Subcutaneous adipose tissue (tissue), 4 donors: ENCODE measurements around the gene COMMD4. TPM values are rescaled to one million over a fixed set of nuclear protein-coding genes. Genes with fewer than 3 reads are reported as not detected.

ENCODE experiments used
- total RNA-seq, 4 donors: library from RNA; depleted of rRNA; stranded (reverse); fragments of >200 nt; gene quantifications; one replicate each; pipeline ENCODE4 v1.1.0, GENCODE V29; 2016
- TF ChIP-seq, protein P1 (sequence below): fragments of 450-650 bp; IDR thresholded peaks from one replicate; pipeline ENCODE4 v1.5.1; 2016; ENCODE audit warnings: low read depth, mild to moderate bottlenecking, control low read depth, antibody characterized with exemption, moderate library complexity

COMMD4 gene
- total RNA-seq, 4 donors from 2014 or later = 26.9 to 48.9 (median 44.0) TPM

DNA sequence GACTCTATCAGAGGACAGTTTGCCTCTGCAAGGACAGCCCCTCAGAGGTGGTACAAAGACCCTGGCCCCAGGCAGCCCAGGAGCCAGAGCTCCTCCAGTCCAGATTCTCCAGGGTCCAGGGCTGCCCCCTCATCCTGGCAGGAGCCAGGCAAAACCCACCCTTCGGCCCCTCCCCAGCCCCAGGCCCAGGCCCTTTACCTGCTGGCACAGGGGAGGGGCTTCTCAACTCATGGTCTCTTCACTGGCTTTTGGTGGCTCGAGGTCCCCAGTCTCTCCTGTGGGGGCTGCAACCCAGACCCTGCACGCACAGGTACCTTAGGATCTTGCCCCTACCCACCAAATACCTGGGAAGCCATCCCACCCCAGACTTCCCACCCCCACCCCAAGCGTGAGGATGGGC is 19.5 kb downstream of the COMMD4 start:
- TF ChIP-seq, protein P1, sequence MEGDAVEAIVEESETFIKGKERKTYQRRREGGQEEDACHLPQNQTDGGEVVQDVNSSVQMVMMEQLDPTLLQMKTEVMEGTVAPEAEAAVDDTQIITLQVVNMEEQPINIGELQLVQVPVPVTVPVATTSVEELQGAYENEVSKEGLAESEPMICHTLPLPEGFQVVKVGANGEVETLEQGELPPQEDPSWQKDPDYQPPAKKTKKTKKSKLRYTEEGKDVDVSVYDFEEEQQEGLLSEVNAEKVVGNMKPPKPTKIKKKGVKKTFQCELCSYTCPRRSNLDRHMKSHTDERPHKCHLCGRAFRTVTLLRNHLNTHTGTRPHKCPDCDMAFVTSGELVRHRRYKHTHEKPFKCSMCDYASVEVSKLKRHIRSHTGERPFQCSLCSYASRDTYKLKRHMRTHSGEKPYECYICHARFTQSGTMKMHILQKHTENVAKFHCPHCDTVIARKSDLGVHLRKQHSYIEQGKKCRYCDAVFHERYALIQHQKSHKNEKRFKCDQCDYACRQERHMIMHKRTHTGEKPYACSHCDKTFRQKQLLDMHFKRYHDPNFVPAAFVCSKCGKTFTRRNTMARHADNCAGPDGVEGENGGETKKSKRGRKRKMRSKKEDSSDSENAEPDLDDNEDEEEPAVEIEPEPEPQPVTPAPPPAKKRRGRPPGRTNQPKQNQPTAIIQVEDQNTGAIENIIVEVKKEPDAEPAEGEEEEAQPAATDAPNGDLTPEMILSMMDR = no peak

DNA sequence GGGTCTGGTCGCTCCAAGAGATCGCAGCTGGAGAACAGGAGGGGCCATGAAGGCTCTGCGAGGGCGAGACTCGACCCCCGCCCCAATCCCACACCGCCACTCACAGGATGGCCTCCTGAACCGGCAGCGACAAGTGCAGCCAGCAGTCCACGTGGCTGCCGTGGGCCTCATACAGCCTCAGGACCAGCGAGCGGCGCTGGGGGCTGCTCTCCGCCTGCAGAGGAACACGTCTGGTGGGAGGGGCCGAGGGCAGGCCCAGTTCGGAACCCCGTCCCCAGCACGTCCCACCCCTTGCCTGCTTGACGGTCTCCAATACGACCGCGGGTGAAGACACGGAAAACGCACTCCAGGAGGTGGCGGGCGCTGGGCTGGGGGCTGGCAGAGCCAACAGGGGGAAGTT is 20.1 kb downstream of the COMMD4 start:
- TF ChIP-seq, protein P1 = no peak

DNA sequence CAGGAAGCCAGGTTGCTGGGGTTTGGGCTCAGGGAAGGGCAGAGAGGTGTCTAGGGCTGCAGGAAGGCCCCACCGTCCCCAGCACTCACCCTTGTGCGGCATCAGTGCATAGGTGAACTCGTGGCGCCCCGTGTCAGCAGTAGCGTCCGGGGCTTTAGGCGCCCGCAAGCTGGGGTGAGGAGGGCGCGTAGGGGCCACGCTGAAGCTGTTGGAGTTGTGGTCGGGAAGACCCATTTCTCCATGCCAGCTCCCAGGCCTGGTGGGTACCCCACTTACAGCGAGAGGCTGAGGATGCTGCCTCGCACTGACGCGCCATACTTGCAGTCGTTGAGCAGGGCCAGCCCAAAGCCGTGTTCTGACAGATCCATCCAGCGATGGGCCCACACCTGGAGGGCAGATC is 20.7 kb downstream of the COMMD4 start:
- TF ChIP-seq, protein P1 = no peak

DNA sequence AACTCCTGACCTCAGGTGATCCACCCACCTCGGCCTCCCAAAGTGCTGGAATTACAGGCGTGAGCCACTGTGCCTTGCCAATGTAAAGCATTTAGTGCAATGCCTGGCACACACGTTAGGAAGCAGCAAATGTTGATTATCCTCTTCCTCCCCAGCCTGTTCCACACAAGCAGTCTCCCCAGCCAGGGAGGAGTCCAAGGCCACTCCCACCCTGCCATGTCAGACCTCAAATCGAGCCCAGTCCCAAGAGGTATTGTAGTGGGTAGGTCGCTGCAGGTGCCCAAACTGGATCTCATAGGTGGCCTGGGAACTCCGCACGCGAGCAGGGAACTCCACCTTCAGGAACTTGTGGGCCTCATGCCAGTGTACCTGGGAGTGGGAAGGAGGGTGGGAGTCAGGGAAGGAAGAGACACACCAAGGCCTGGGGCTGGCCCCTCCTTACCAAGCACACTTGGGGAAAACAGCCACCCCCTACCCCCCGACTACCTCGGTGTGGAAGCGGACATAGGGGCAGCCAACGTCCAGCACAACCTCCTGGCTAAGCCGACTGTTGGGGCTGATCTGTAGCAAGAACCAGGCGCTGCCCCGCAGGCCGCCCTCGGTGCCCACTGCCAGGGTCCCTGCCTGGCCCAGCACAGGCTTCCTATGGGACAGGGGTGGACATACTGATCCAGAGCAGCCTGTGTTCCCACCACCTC is 22.3 kb downstream of the COMMD4 start:
- TF ChIP-seq, protein P1 = no peak

DNA sequence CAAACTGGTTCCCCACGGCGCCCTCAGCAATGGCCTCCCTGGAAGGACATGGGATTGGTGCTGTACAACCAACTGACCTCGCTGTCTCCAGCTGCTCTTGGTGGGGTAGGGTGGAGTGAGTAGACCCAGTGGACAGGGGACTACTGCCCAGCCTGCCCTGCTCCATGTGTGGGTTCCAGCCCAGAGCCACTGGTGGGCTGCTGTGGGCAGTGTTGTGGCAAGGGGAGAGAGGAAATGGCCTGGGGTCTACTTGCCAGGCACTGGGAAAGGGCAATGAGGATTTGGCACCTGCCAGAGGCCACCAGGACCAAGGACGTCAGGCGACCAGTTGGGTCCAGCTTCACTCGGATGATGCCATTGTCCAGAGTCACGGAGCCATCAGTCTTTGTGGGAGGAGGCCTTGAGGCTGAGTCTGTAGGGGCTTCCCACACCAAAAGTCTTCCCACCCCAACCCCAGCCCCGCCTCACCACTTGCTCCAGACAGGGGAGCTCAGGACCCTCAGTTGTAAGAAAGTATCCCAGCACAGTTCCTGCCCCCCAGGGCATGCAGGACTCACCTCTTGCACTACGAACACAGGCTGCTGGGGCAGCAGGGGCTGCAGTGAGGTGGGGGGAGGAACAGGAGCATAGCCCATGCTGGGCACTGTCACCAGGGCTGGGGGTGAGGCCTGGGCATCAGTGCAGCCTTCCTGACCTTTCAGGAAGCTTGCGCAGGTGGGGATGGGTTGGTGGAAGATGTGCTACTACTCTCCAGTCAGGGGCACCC is 23.1 kb downstream of the COMMD4 start:
- TF ChIP-seq, protein P1 = no peak

DNA sequence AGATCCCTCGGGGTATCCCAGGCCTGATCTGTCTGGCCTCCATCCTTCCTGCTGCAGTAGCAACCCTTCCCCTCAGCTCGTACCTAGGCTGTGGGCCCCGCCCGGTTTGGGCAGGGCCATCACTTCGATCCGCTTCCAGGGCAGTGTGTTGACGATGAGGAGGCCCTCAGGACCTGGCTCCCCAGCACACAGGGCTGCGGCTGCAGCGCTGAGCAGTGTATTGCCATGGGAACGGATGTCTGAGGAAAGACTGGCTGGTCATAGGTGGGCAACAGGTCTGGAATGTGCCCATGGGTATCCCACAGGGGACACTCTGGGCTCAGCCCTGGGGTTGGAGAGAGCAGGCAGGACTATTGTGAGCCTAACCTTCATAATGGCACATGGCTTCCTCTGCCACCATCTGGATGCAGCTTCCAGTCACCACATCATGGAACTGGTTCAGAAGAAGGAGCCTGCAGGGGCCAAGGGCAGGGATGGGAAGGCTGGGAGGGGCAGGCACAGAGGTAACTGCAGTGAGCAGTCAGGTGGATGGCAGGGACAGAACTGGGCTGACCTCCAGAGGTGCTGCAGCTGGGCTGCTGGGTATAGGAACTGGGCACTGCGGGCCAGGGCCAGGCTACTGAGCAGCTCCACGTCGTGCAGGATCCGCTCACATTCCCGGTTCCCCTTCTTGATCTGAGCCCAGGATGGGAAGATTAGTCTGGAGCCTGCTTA is 23.8 kb downstream of the COMMD4 start:
- TF ChIP-seq, protein P1 = no peak

DNA sequence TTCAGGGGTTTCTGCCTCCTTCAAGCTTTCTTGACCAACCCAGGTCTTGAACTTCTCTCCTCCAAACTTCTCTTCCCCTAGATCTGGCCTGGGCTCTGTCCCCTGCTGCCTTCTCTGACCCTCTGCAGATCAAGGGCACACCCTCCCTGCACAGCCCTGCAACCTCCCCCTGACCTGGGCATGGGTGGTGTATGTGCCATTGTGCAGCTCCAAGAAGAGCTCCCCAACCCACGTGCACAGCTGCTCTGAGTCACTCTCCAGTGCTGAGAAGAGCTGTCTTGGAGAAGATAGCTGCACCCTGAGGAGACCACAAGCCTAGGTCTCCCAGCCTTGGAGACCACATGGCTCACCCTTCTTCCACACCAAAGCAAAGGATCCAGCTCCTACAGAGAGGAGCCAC is 24.5 kb downstream of the COMMD4 start:
- TF ChIP-seq, protein P1 = no peak
